HG03432 (cell line): ENCODE data around the gene ALOXE3.
A peak's percentile ranks its signal among the peaks of the same experiment; 100 is the strongest.
"Not testable (repeated sequence)": the region's sequence is repeated elsewhere in the genome, so short reads cannot be mapped to it uniquely, and the experiment has no call there.

Experiments
- ATAC-seq: cut with Tn5 transposase; IDR thresholded peaks from one replicate; pipeline ENCODE4 v1.9.1; 2021; ENCODE audit warnings: mild to moderate bottlenecking, moderate library complexity; ENCODE audit not compliant: unreplicated experiment

Gene ALOXE3

GRCh38 chr17:8100763-8101162, 17.6 kb downstream of the ALOXE3 start:
- ATAC-seq, result no peak

- no peak for ATAC-seq
These were observed 18.2 kb downstream of the ALOXE3 start for GRCh38 chr17:8100111-8100510.

GRCh38 chr17:8096541-8096940, 21.8 kb downstream of the ALOXE3 start:
- no peak for ATAC-seq

- ATAC-seq, result no peak
These were observed 23.0 kb downstream of the ALOXE3 start for GRCh38 chr17:8095361-8095760.

- no peak for ATAC-seq
These were observed 27.2 kb downstream of the ALOXE3 start for GRCh38 chr17:8091033-8091687.

GRCh38 chr17:8089728-8090127, 28.6 kb downstream of the ALOXE3 start:
- no peak for ATAC-seq

- no peak for ATAC-seq
These were observed 30.4 kb downstream of the ALOXE3 start for GRCh38 chr17:8087952-8088230.

- ATAC-seq, result no peak
These were observed 31.0 kb downstream of the ALOXE3 start, which contains the start of gene ALOX12B for GRCh38 chr17:8087075-8087951. Gene ALOX12B, minus strand, starts transcription at chr17:8087716. Its CDS starts 274 bp downstream, at chr17:8087442.

- ATAC-seq, result no peak
These were observed 34.1 kb downstream of the ALOXE3 start for GRCh38 chr17:8084250-8084649.

- no peak for ATAC-seq
These were observed 36.0 kb downstream of the ALOXE3 start for GRCh38 chr17:8082292-8082691.

- ATAC-seq, result no peak
These were observed 36.4 kb downstream of the ALOXE3 start for GRCh38 chr17:8081876-8082275.

GRCh38 chr17:8080799-8081219, 37.5 kb downstream of the ALOXE3 start:
- ATAC-seq, result no peak

- ATAC-seq, result no peak
These were observed 38.0 kb downstream of the ALOXE3 start for GRCh38 chr17:8080208-8080798.

- peak; percentile 69 for ATAC-seq
These were observed 38.8 kb downstream of the ALOXE3 start for GRCh38 chr17:8079291-8080207.

- not testable (repeated sequence) for ATAC-seq
These were observed 40.4 kb downstream of the ALOXE3 start for GRCh38 chr17:8077939-8078338.

- no peak for ATAC-seq
These were observed 41.6 kb downstream of the ALOXE3 start for GRCh38 chr17:8076502-8077266.

- no peak for ATAC-seq
These were observed 42.6 kb downstream of the ALOXE3 start for GRCh38 chr17:8075574-8076342.

- no peak for ATAC-seq
These were observed 43.2 kb downstream of the ALOXE3 start for GRCh38 chr17:8075081-8075480.

GRCh38 chr17:8074554-8074953, 43.8 kb downstream of the ALOXE3 start:
- ATAC-seq, result no peak
